Lower lobe of right lung (tissue), 2 donors: ENCODE data around the gene SAV1. TPM values are rescaled to one million over a fixed set of nuclear protein-coding genes. Genes with fewer than 3 reads are reported as not detected.
A peak's percentile ranks its signal among the peaks of the same experiment; 100 is the strongest.
"Not testable (repeated sequence)": the region's sequence is repeated elsewhere in the genome, so short reads cannot be mapped to it uniquely, and the experiment has no call there.

ENCODE experiments used
- ATAC-seq, 2 donors: fragments of 200-7000 bp; cut with Tn5 transposase; one replicate each; pipeline ENCODE4 v1.9.1; 2020 to 2022; ENCODE audit warnings: mild to moderate bottlenecking in 2 of 2, moderate library complexity in 2 of 2
- DNase-seq: peaks from one replicate; pipeline ENCODE4 v3.0.0-alpha.2; 2020
- H3K27ac ChIP-seq: fragments of 200-600 bp; one replicate; pipeline ENCODE4 v1.8.0; 2022
- H3K27me3 ChIP-seq: fragments of 200-600 bp; one replicate; pipeline ENCODE4 v1.8.0; 2022; ENCODE audit warnings: low read depth
- H3K36me3 ChIP-seq: fragments of 200-600 bp; one replicate; pipeline ENCODE4 v1.8.0; 2022; ENCODE audit warnings: mild to moderate bottlenecking
- H3K4me1 ChIP-seq: fragments of 200-600 bp; one replicate; pipeline ENCODE4 v1.8.0; 2022
- H3K4me3 ChIP-seq: fragments of 200-600 bp; one replicate; pipeline ENCODE4 v1.8.0; 2022; ENCODE audit warnings: mild to moderate bottlenecking
- H3K9me3 ChIP-seq: fragments of 200-600 bp; one replicate; pipeline ENCODE4 v1.8.0; 2022
- CTCF ChIP-seq: fragments of 200-600 bp; IDR thresholded peaks from one replicate; pipeline ENCODE4 v1.8.0; 2022; ENCODE audit warnings: antibody characterized with exemption, mild to moderate bottlenecking
- intact Hi-C: fragments of 100-400 bp; cut with DNase I; formaldehyde crosslinking; loops from one replicate; pipeline ENCODE4 v1.11.0; 2022
- total RNA-seq: library from RNA; stranded (reverse); fragmentation: NEBNext Ultra II Directional; extraction: Animal tissue kit (Norgen Biotek cat#: 25700); gene quantifications from one replicate; pipeline ENCODE4 v1.2.1, GENCODE V29; 2021
- donor health status: DM: no; HTN: yes; CAD: no; lungs with severe emphysema.

SAV1 gene
- total RNA-seq, 1 donor from 2014 or later: 39.3 TPM

DNA sequence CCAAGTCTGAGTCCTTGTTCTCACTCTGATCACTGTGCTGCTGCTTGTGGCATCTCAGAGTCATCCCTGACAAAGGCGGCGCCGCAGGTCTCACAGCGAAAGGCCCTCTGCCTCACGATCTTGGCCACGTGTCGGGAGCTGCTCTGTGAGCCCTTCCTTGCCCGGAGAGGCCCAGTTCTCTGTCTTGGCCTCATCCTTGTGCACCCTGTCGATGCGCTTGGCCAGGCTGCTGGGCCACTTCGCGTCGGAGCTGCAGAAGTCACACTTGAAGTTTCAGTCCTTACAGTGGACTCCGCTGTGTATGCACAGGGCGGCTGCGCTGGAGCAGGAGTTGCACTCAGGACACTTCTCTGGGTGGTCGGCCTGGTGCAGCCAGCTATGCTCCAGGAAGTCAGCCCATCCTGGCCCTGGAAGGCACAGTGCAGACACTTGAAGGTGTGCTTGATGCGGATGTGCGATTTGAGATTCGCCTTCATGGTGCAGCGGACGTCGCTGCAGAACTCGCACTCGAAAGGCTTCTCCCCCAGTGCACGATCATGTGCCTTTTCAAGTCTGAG, 36.4 kb upstream of the SAV1 start:
- Histone ChIP-seq H3K9me3 (no peaks in the 10 kb centered on the region), H3K27ac (no peak overlapping the region), H3K27me3 (peaks cover 3% of the 10 kb centered on the region), H3K4me3 (no peak overlapping the region), H3K4me1 (no peaks in the 10 kb centered on the region), H3K36me3 (no peaks in the 10 kb centered on the region)
- TF ChIP-seq CTCF: no peak
- DNase-seq (no peak), ATAC-seq (no peak)
- intact Hi-C loops: no loop called here

GRCh38 chr14:50697659-50698290, 29.7 kb upstream of the SAV1 start:
- DNase-seq (no peak), ATAC-seq (no peak)
- Histone ChIP-seq H3K4me1 (no peaks in the 10 kb centered on the region), H3K4me3 (no peak overlapping the region), H3K27ac (no peak overlapping the region), H3K9me3 (no peaks in the 10 kb centered on the region), H3K36me3 (no peaks in the 10 kb centered on the region), H3K27me3 (peaks cover 3% of the 10 kb centered on the region)
- intact Hi-C loops: no loop called here
- TF ChIP-seq CTCF: no peak

DNA sequence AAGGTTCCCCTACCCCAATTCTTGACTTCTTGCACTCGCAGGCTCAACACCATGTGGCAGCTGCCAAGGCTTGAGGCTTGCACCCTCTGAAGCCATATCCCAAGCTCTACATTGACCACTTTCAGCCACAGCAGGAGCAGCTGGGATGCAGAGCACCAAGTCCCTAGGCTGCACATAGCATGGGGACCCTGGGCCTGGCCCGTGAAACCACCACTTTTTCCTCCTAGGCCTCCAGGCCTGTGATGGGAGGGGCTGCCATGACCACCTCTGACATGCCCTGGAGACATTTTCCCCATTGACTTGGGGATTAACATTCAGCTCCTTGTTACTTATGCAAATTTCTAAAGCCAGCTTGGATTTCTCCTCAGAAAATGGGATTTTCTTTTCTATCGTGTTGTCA, 26.2 kb upstream of the SAV1 start:
- DNase-seq, intact Hi-C loops, H3K27ac ChIP-seq, H3K9me3 ChIP-seq, H3K27me3 ChIP-seq, ATAC-seq, H3K4me3 ChIP-seq, H3K4me1 ChIP-seq, H3K36me3 ChIP-seq: not testable (repeated sequence)

DNA sequence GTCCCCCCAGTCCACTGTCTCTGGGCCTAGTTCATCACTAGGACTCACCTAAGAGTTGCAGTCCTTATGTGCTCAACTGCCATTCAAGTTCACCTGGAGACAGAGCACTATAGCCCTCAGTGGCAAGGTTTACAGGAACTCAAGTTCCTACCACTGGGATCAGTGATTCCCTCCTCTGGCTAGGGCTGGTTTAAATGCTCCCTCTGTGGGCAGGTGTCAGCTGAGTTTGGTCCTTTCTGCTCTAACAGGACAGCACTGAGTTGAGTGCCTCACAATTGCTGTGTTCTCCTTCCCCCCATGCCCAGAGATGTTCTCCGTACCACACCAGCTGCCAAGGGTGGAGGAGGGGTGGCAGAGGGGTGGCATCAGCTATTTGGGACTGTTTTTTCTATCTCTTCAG, 20.8 kb upstream of the SAV1 start:
- ATAC-seq: no peak
- Histone ChIP-seq H3K4me1 (no peaks in the 10 kb centered on the region), H3K27me3 (no peaks in the 10 kb centered on the region), H3K27ac (no peak overlapping the region), H3K9me3 (no peaks in the 10 kb centered on the region), H3K4me3 (no peak overlapping the region), H3K36me3 (no peaks in the 10 kb centered on the region)
- TF ChIP-seq CTCF: no peak
- no peak for DNase-seq
- intact Hi-C loops: no loop called here

DNA sequence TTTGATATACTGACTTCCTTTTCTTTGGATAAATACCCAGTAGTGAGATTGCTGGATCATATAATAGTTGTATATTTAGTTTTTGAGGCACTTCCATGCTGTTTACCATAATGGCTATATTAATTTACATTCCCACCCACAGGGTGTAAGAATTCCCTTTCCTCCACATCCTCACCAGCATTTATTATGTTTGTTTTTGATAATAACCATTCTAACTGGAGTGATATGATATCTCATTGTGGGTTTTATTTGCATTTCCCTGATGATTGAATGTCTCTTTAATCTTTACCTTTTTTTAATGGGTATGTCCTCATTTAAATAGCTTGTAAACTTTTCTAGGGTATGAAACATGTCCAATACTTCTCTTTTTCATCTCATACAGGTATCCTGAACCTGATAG, 11.6 kb upstream of the SAV1 start:
- no peak for DNase-seq
- peaks cover 19% of the 10 kb centered on the region for H3K4me1 ChIP-seq
- H3K4me3 ChIP-seq: no peak overlapping the region
- H3K9me3 ChIP-seq: no peaks in the 10 kb centered on the region
- no peak for ATAC-seq
- no peak overlapping the region for H3K27ac ChIP-seq
- no peak for TF ChIP-seq CTCF
- H3K36me3 ChIP-seq: no peaks in the 10 kb centered on the region
- no peaks in the 10 kb centered on the region for H3K27me3 ChIP-seq
- intact Hi-C loops: no loop called here

DNA sequence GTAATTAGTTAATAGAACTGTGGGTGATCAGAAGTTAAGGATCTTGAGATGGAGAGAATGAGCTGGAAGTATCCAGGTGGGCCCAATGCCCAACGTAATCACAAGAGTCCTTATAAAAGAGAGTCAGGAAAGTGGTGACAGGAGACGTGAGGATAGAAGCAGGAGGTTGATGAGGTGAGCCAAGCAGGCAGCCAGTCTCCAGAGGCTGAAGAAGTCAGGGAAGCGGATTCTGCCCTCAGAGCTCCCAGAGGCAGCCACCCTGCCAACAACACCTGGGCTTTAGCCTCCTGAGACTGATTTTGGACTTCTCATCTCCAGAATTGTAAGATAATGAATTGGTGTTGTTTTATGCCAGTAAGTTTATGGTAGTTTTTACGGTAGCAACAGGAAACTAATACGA, 10.1 kb upstream of the SAV1 start:
- DNase-seq: no peak
- H3K27ac ChIP-seq: peak overlapping the region; percentile 3
- H3K4me3 ChIP-seq: no peak overlapping the region
- peaks cover 19% of the 10 kb centered on the region for H3K4me1 ChIP-seq
- ATAC-seq: no peak
- no peaks in the 10 kb centered on the region for H3K36me3 ChIP-seq
- H3K9me3 ChIP-seq: no peaks in the 10 kb centered on the region
- intact Hi-C loops: no loop called here
- no peak for TF ChIP-seq CTCF
- H3K27me3 ChIP-seq: no peaks in the 10 kb centered on the region
